HepG2 (cell line): ENCODE measurements around the gene HEXIM1. TPM values are rescaled to one million over a fixed set of nuclear protein-coding genes. Genes with fewer than 3 reads are reported as not detected.

Experiments used
- CBX1 ChIP-seq: IDR thresholded peaks from one replicate; pipeline ENCODE4 v1.6.1; 2016; ENCODE audit warnings: antibody characterized with exemption, low read depth
- FOXP4 ChIP-seq: sonication (generic); formaldehyde crosslinking; IDR thresholded peaks from 2 replicates; pipeline ENCODE4 v1.4.0; 2020; ENCODE audit warnings: missing genetic modification reagents
- KDM2A ChIP-seq: sonication (generic); formaldehyde crosslinking; IDR thresholded peaks from 2 replicates; pipeline ENCODE4 v1.4.0; 2020; ENCODE audit warnings: low read depth, missing genetic modification reagents, borderline replicate concordance
- KLF15 ChIP-seq: sonication (generic); formaldehyde crosslinking; IDR thresholded peaks from 2 replicates; pipeline ENCODE4 v1.8.1; 2023; ENCODE audit warnings: borderline replicate concordance, mild to moderate bottlenecking, inconsistent platforms, missing genetic modification reagents, mixed read lengths
- MTERF4 ChIP-seq: sonication (generic); formaldehyde crosslinking; IDR thresholded peaks from 2 replicates; pipeline ENCODE4 v1.8.0; 2023; ENCODE audit warnings: mild to moderate bottlenecking, missing genetic modification reagents
- MYC ChIP-seq: sonication (generic); formaldehyde crosslinking; IDR thresholded peaks from 2 replicates; pipeline ENCODE4 v1.9.0; 2021; ENCODE audit warnings: missing genetic modification reagents, borderline replicate concordance
- POGK ChIP-seq: sonication (generic); formaldehyde crosslinking; conservative IDR thresholded peaks from 2 replicates; pipeline ENCODE4 v1.8.0; 2022; ENCODE audit warnings: mild to moderate bottlenecking, moderate library complexity, missing genetic modification reagents
- RFXAP ChIP-seq: sonication (generic); formaldehyde crosslinking; IDR thresholded peaks from 2 replicates; pipeline ENCODE4 v1.4.0; 2020; ENCODE audit warnings: missing genetic modification reagents, borderline replicate concordance
- RXRB ChIP-seq: IDR thresholded peaks from 2 replicates; pipeline ENCODE4 v1.6.1; 2016; ENCODE audit warnings: borderline replicate concordance, missing genetic modification reagents, missing compliant biosample characterization
- SCMH1 ChIP-seq: sonication (generic); formaldehyde crosslinking; IDR thresholded peaks from 2 replicates; pipeline ENCODE4 v1.9.0; 2021; ENCODE audit warnings: missing genetic modification reagents, mild to moderate bottlenecking, borderline replicate concordance
- SP2 ChIP-seq: sonication (generic); formaldehyde crosslinking; IDR thresholded peaks from 2 replicates; pipeline ENCODE4 v1.5.1; 2020; ENCODE audit warnings: mild to moderate bottlenecking, missing genetic modification reagents
- ZBTB2 ChIP-seq: sonication (generic); formaldehyde crosslinking; IDR thresholded peaks from 2 replicates; pipeline ENCODE4 v1.8.0; 2022; ENCODE audit warnings: low read depth, missing genetic modification reagents
- ZBTB20 ChIP-seq: sonication (generic); formaldehyde crosslinking; IDR thresholded peaks from 2 replicates; pipeline ENCODE4 v1.8.1; 2023; ENCODE audit warnings: missing genetic modification reagents, low read depth, mild to moderate bottlenecking, borderline replicate concordance
- ZBTB38 ChIP-seq: sonication (generic); formaldehyde crosslinking; IDR thresholded peaks from 2 replicates; pipeline ENCODE4 v1.5.1; 2020; ENCODE audit warnings: mild to moderate bottlenecking, missing genetic modification reagents
- ZFP62 ChIP-seq: sonication (generic); formaldehyde crosslinking; IDR thresholded peaks from 2 replicates; pipeline ENCODE4 v1.4.0; 2020; ENCODE audit warnings: missing genetic modification reagents
- ZNF264 ChIP-seq: sonication (generic); formaldehyde crosslinking; IDR thresholded peaks from 2 replicates; pipeline ENCODE4 v1.4.0; 2020; ENCODE audit warnings: missing genetic modification reagents
- ZNF543 ChIP-seq: sonication (generic); formaldehyde crosslinking; IDR thresholded peaks from 2 replicates; pipeline ENCODE4 v1.4.0; 2020; ENCODE audit warnings: mild to moderate bottlenecking, missing genetic modification reagents
- ZNF639 ChIP-seq: conservative IDR thresholded peaks from 2 replicates; pipeline ENCODE4 v1.6.1; 2018; ENCODE audit warnings: missing genetic modification reagents
- ZNF670 ChIP-seq: sonication (generic); formaldehyde crosslinking; IDR thresholded peaks from 2 replicates; pipeline ENCODE4 v1.8.0; 2022; ENCODE audit warnings: mild to moderate bottlenecking, missing genetic modification reagents, borderline replicate concordance
- ZNF704 ChIP-seq: sonication (generic); formaldehyde crosslinking; IDR thresholded peaks from 2 replicates; pipeline ENCODE4 v1.8.1; 2023; ENCODE audit warnings: mild to moderate bottlenecking, inconsistent platforms, moderate library complexity, missing genetic modification reagents, borderline replicate concordance
- polyA plus RNA-seq, 8 experiments: library from polyadenylated mRNA; depleted of rRNA in 3 of 8; stranded (reverse) in 7 of 8; unstranded in 1 of 8; fragments of >200 nt; fragmentation: Illumina TruSeq in 4 of 8; extraction: Trizol in 4 of 8; gene quantifications; 2 replicates each; pipeline versions ENCODE4 v1.2.1 to v1.2.3, GENCODE V29; 2011 to 2016; ENCODE audit warnings: low read depth in 4 of 8, missing spikeins in 1 of 8, mixed read lengths in 1 of 8; ENCODE audit not compliant: insufficient read depth in 1 of 8
- total RNA-seq, 5 experiments: library from RNA; depleted of rRNA; stranded (reverse); fragments of >200 nt; fragmentation: Illumina TruSeq; extraction: Trizol; gene quantifications; 2 replicates each; pipeline ENCODE4 v1.2.3, GENCODE V29; 2016; ENCODE audit warnings: low read depth in 1 of 5

HEXIM1 gene
- total and polyA plus RNA-seq, 2 of the 13 experiments (the other 11 are each of a cell fraction or from before 2014, with no cell fraction given) = 10.5 to 16.6 TPM

- TF ChIP-seq ZNF639 (no peak), KLF15 (CRISPR knock-in tag) (0 out of 2 replicates have a peak, but pooled peaks have one; percentile 23), CBX1 (peak; percentile 50), ZNF670 (CRISPR knock-in tag) (peak; percentile 46; the same call in 1 of the 2 replicates), ZNF543 (CRISPR knock-in tag) (no peak), ZBTB2 (CRISPR knock-in tag) (no peak; the same call in 1 of the 2 replicates), ZBTB20 (no peak; the same call in 1 of the 2 replicates), ZBTB38 (CRISPR knock-in tag) (no peak), ZNF264 (CRISPR knock-in tag) (no peak), KDM2A (peak; percentile 64), MYC (CRISPR knock-in tag) (peak; percentile 28; the same call in 1 of the 2 replicates), MTERF4 (no peak; the same call in 1 of the 2 replicates), RXRB (CRISPR knock-in tag) (peak; percentile 54; the same call in 1 of the 2 replicates), RFXAP (no peak), POGK (CRISPR knock-in tag) (no peak; the same call in 1 of the 2 replicates), SP2 (CRISPR knock-in tag) (no peak), ZFP62 (CRISPR knock-in tag) (no peak), FOXP4 (peak; percentile 78), ZNF704 (CRISPR knock-in tag) (no peak), SCMH1 (CRISPR knock-in tag) (no peak)
Measured at GRCh38 chr17:45147581-45148182, 593 bp upstream of the HEXIM1 start (continued).
